Measurements from ENCODE around the gene KIF3C. TPM values are rescaled to one million over a fixed set of nuclear protein-coding genes. Genes with fewer than 3 reads are reported as not detected.
A peak's percentile ranks its signal among the peaks of the same experiment; 100 is the strongest.

KIF3C gene
- total and polyA plus RNA-seq, 5 donors from 2014 or later = 0.07 to 6.6 (median 0.71) TPM

GRCh38 chr2:25957743-25958142 is 24.6 kb downstream of the KIF3C start:
- H3K4me3 Mint-ChIP-seq = no peak overlapping the region
- H3K36me3 Mint-ChIP-seq = no peaks in the 10 kb centered on the region

GRCh38 chr2:25955869-25956535 is 26.3 kb downstream of the KIF3C start:
- ATAC-seq (ENCODE audit: low read depth in 2 of 2) = no peak
- H3K27me3 Mint-ChIP-seq = no peaks in the 10 kb centered on the region
- H3K9me3 Mint-ChIP-seq = no peaks in the 10 kb centered on the region
- no peaks in the 10 kb centered on the region for H3K36me3 Mint-ChIP-seq
- Histone ChIP-seq H3K9me3 (ENCODE audit: control insufficient read depth in 2 of 2, low read length in 2 of 2) (no peaks in the 10 kb centered on the region), H3K27ac (ENCODE audit: insufficient read depth, low read length, poor library complexity, severe bottlenecking) (no peak overlapping the region), H3K36me3 (ENCODE audit: control insufficient read depth, insufficient read depth, low read length) (no peaks in the 10 kb centered on the region), H3K27me3 (ENCODE audit: control insufficient read depth, insufficient read depth, low read length) (no peaks in the 10 kb centered on the region), H3K4me1 (ENCODE audit: control insufficient read depth, insufficient read depth, low read length, poor library complexity, severe bottlenecking) (no peaks in the 10 kb centered on the region), H3K4me3 (ENCODE audit: low read depth, low read length) (no peak overlapping the region)
- H3K27ac Mint-ChIP-seq = no peak overlapping the region
- DNase-seq = peak in 1 of 3 donors; percentile 13
- peaks cover 0 to 7% (median 5%) of the 10 kb centered on the region in 4 donors for H3K4me1 Mint-ChIP-seq
- H3K4me3 Mint-ChIP-seq = no peak overlapping the region

More at GRCh38 chr2:25957743-25958142, 24.6 kb downstream of the KIF3C start:
- Mint-ChIP-seq H3K27me3 (no peaks in the 10 kb centered on the region), H3K4me1 (peaks cover 0 to 10% (median 8%) of the 10 kb centered on the region in 4 donors), H3K9me3 (no peaks in the 10 kb centered on the region), H3K27ac (no peak overlapping the region)
- Histone ChIP-seq H3K27me3 (ENCODE audit: control insufficient read depth, insufficient read depth, low read length) (no peaks in the 10 kb centered on the region), H3K4me1 (ENCODE audit: control insufficient read depth, insufficient read depth, low read length, poor library complexity, severe bottlenecking) (no peaks in the 10 kb centered on the region), H3K36me3 (ENCODE audit: control insufficient read depth, insufficient read depth, low read length) (no peaks in the 10 kb centered on the region), H3K27ac (ENCODE audit: insufficient read depth, low read length, poor library complexity, severe bottlenecking) (no peak overlapping the region), H3K9me3 (ENCODE audit: control insufficient read depth in 2 of 2, low read length in 2 of 2) (no peaks in the 10 kb centered on the region), H3K4me3 (ENCODE audit: low read depth, low read length) (no peak overlapping the region)
- ATAC-seq (ENCODE audit: low read depth in 2 of 2) (no peak), DNase-seq (no peak)

GRCh38 chr2:25955036-25955435 is 27.3 kb downstream of the KIF3C start:
- Mint-ChIP-seq H3K36me3 (no peaks in the 10 kb centered on the region), H3K27ac (peak overlapping the region in 1 of 3 donors; percentile 36), H3K4me1 (peaks cover 0 to 6% (median 2%) of the 10 kb centered on the region in 4 donors), H3K27me3 (no peaks in the 10 kb centered on the region), H3K9me3 (no peaks in the 10 kb centered on the region), H3K4me3 (no peak overlapping the region)
- Histone ChIP-seq H3K4me1 (ENCODE audit: control insufficient read depth, insufficient read depth, low read length, poor library complexity, severe bottlenecking) (no peaks in the 10 kb centered on the region), H3K27me3 (ENCODE audit: control insufficient read depth, insufficient read depth, low read length) (no peaks in the 10 kb centered on the region), H3K4me3 (ENCODE audit: low read depth, low read length) (no peak overlapping the region), H3K9me3 (ENCODE audit: control insufficient read depth in 2 of 2, low read length in 2 of 2) (no peaks in the 10 kb centered on the region), H3K36me3 (ENCODE audit: control insufficient read depth, insufficient read depth, low read length) (no peaks in the 10 kb centered on the region), H3K27ac (ENCODE audit: insufficient read depth, low read length, poor library complexity, severe bottlenecking) (no peak overlapping the region)
- DNase-seq (no peak), ATAC-seq (ENCODE audit: low read depth in 2 of 2) (no peak)

GRCh38 chr2:25954199-25954752 is 28.0 kb downstream of the KIF3C start:
- no peak overlapping the region for H3K4me3 Mint-ChIP-seq
- no peak for DNase-seq
- Histone ChIP-seq H3K27me3 (ENCODE audit: control insufficient read depth, insufficient read depth, low read length) (no peaks in the 10 kb centered on the region), H3K27ac (ENCODE audit: insufficient read depth, low read length, poor library complexity, severe bottlenecking) (no peak overlapping the region), H3K4me1 (ENCODE audit: control insufficient read depth, insufficient read depth, low read length, poor library complexity, severe bottlenecking) (no peaks in the 10 kb centered on the region), H3K4me3 (ENCODE audit: low read depth, low read length) (no peak overlapping the region), H3K36me3 (ENCODE audit: control insufficient read depth, insufficient read depth, low read length) (no peaks in the 10 kb centered on the region), H3K9me3 (ENCODE audit: control insufficient read depth in 2 of 2, low read length in 2 of 2) (no peaks in the 10 kb centered on the region)
- no peaks in the 10 kb centered on the region for H3K9me3 Mint-ChIP-seq
- no peaks in the 10 kb centered on the region for H3K36me3 Mint-ChIP-seq
- no peaks in the 10 kb centered on the region for H3K27me3 Mint-ChIP-seq
- H3K27ac Mint-ChIP-seq = no peak overlapping the region
- ATAC-seq (ENCODE audit: low read depth in 2 of 2) = no peak
- peaks cover 0 to 6% (median 2%) of the 10 kb centered on the region in 4 donors for H3K4me1 Mint-ChIP-seq

- no peaks in the 10 kb centered on the region for H3K36me3 Mint-ChIP-seq
- Histone ChIP-seq H3K36me3 (ENCODE audit: control insufficient read depth, insufficient read depth, low read length) (no peaks in the 10 kb centered on the region), H3K9me3 (ENCODE audit: control insufficient read depth in 2 of 2, low read length in 2 of 2) (no peaks in the 10 kb centered on the region), H3K27me3 (ENCODE audit: control insufficient read depth, insufficient read depth, low read length) (no peaks in the 10 kb centered on the region), H3K4me3 (ENCODE audit: low read depth, low read length) (no peak overlapping the region), H3K4me1 (ENCODE audit: control insufficient read depth, insufficient read depth, low read length, poor library complexity, severe bottlenecking) (no peaks in the 10 kb centered on the region), H3K27ac (ENCODE audit: insufficient read depth, low read length, poor library complexity, severe bottlenecking) (no peak overlapping the region)
- H3K4me3 Mint-ChIP-seq = no peak overlapping the region
- H3K9me3 Mint-ChIP-seq = no peaks in the 10 kb centered on the region
- H3K27ac Mint-ChIP-seq = peak overlapping the region in 1 of 3 donors; percentile 32
- peaks cover 0 to 6% (median 2%) of the 10 kb centered on the region in 4 donors for H3K4me1 Mint-ChIP-seq
- H3K27me3 Mint-ChIP-seq = no peaks in the 10 kb centered on the region
- DNase-seq = peak; percentile 50 to 81 (median 64)
- ATAC-seq (ENCODE audit: low read depth in 2 of 2) = peak; percentile 84 to 88
Measured at GRCh38 chr2:25951071-25951547, 31.2 kb downstream of the KIF3C start.

GRCh38 chr2:25948437-25948836 is 33.9 kb downstream of the KIF3C start:
- Histone ChIP-seq H3K4me3 (ENCODE audit: low read depth, low read length) (no peak overlapping the region), H3K27ac (ENCODE audit: insufficient read depth, low read length, poor library complexity, severe bottlenecking) (no peak overlapping the region), H3K4me1 (ENCODE audit: control insufficient read depth, insufficient read depth, low read length, poor library complexity, severe bottlenecking) (no peaks in the 10 kb centered on the region), H3K9me3 (ENCODE audit: control insufficient read depth in 2 of 2, low read length in 2 of 2) (no peaks in the 10 kb centered on the region), H3K36me3 (ENCODE audit: control insufficient read depth, insufficient read depth, low read length) (no peaks in the 10 kb centered on the region), H3K27me3 (ENCODE audit: control insufficient read depth, insufficient read depth, low read length) (no peaks in the 10 kb centered on the region)
- Mint-ChIP-seq H3K27ac (no peak overlapping the region), H3K27me3 (no peaks in the 10 kb centered on the region), H3K4me1 (peaks cover 0 to 6% (median 2%) of the 10 kb centered on the region in 4 donors), H3K9me3 (no peaks in the 10 kb centered on the region), H3K4me3 (no peak overlapping the region), H3K36me3 (no peaks in the 10 kb centered on the region)
- DNase-seq = no peak
- no peak for ATAC-seq (ENCODE audit: low read depth in 2 of 2)

- Mint-ChIP-seq H3K9me3 (no peaks in the 10 kb centered on the region), H3K36me3 (peaks cover 3% of the 10 kb centered on the region), H3K4me1 (peaks cover 0 to 6% (median 0%) of the 10 kb centered on the region in 4 donors), H3K4me3 (no peak overlapping the region), H3K27me3 (no peaks in the 10 kb centered on the region), H3K27ac (no peak overlapping the region)
- no peak for ATAC-seq (ENCODE audit: low read depth in 2 of 2)
- Histone ChIP-seq H3K27ac (ENCODE audit: insufficient read depth, low read length, poor library complexity, severe bottlenecking) (no peak overlapping the region), H3K36me3 (ENCODE audit: control insufficient read depth, insufficient read depth, low read length) (no peaks in the 10 kb centered on the region), H3K4me1 (ENCODE audit: control insufficient read depth, insufficient read depth, low read length, poor library complexity, severe bottlenecking) (no peaks in the 10 kb centered on the region), H3K27me3 (ENCODE audit: control insufficient read depth, insufficient read depth, low read length) (no peaks in the 10 kb centered on the region), H3K4me3 (ENCODE audit: low read depth, low read length) (no peak overlapping the region), H3K9me3 (ENCODE audit: control insufficient read depth in 2 of 2, low read length in 2 of 2) (no peaks in the 10 kb centered on the region)
- DNase-seq = no peak
Measured at GRCh38 chr2:25941042-25941441, 41.3 kb downstream of the KIF3C start.

- no peak overlapping the region for H3K4me3 Mint-ChIP-seq
- H3K9me3 Mint-ChIP-seq = no peaks in the 10 kb centered on the region
- H3K27ac Mint-ChIP-seq = peak overlapping the region in 1 of 3 donors; percentile 25
- H3K27me3 Mint-ChIP-seq = no peaks in the 10 kb centered on the region
- Histone ChIP-seq H3K4me3 (ENCODE audit: low read depth, low read length) (no peak overlapping the region), H3K27ac (ENCODE audit: insufficient read depth, low read length, poor library complexity, severe bottlenecking) (no peak overlapping the region), H3K36me3 (ENCODE audit: control insufficient read depth, insufficient read depth, low read length) (no peaks in the 10 kb centered on the region), H3K9me3 (ENCODE audit: control insufficient read depth in 2 of 2, low read length in 2 of 2) (no peaks in the 10 kb centered on the region), H3K27me3 (ENCODE audit: control insufficient read depth, insufficient read depth, low read length) (no peaks in the 10 kb centered on the region), H3K4me1 (ENCODE audit: control insufficient read depth, insufficient read depth, low read length, poor library complexity, severe bottlenecking) (no peaks in the 10 kb centered on the region)
- peaks cover 0 to 6% (median 0%) of the 10 kb centered on the region in 4 donors for H3K4me1 Mint-ChIP-seq
- ATAC-seq (ENCODE audit: low read depth in 2 of 2) (no peak), DNase-seq (no peak)
- H3K36me3 Mint-ChIP-seq = peaks cover 3% of the 10 kb centered on the region
Measured at GRCh38 chr2:25939257-25939668, 43.0 kb downstream of the KIF3C start.

All from CD4-positive, CD25-positive, alpha-beta regulatory T cell (primary cell).